NCI-H1092 treated with DMSO at 0.1 percent for 48 hours (cell line): ENCODE results near the gene IFI44.

Experiments
- DNase-seq: peaks from one replicate; lab custom pipeline; 2025; lab: John Stamatoyannopoulos, UW

IFI44 gene

DNA sequence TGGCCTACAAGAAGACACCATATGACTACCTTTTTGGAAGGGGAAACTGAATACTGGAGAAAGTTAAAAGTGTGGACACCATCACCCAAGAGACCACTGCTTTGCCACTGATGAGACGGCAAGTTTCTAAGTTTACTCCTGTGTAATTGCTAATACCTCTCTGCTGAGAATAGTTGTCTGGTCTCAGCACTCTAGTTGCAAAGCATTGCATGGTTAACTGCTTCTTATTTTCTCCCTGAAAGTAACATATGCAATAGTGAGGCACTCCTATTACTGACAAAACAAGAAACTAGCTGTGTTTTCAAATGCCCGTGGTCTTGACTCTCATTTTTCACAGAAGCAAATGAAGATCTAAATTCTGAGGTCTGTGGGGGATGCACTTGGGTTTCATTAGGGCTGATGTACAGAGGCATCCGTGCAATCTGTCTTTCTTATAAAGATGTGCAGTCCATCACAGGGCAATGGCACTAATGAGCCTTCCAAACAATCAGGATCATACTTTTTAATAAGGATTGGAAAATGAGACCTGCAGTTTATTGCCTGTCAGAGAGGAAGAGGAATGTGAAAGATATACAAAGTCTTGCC is 62.9 kb downstream of the IFI44 start:
- DNase-seq, result no peak

DNA sequence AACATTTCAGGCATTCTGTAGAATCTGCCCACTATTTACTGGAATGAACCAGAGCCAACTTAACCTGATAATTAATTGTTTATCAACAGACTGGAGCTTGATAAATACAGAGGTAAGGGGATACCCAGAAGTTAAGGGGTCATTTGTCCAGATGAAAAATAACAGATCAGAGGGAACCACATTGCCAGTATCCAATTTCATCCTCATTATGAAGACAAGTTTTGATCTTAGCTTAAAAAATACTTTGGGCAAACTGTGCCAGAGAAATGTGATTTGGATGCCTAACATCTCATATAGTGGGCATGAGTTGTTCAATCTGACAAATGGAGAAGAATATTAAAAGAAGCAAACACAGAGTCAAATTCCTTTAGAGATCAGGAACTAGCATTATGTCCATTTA is 63.7 kb downstream of the IFI44 start:
- DNase-seq, result no peak
